Natural killer cell (primary cell): ENCODE data around the gene PPIF. TPM values are rescaled to one million over a fixed set of nuclear protein-coding genes. Genes with fewer than 3 reads are reported as not detected.

Experiments used
- ATAC-seq, 3 donors: fragments of 150-1000 bp in 2 of 3; fragments of 200-7000 bp in 1 of 3; cut with Tn5 transposase; 1 replicate in 1 of 3; 2 replicates in 2 of 3; pipeline ENCODE4 v1.10.0; 2021; ENCODE audit warnings: mild to moderate bottlenecking in 2 of 3, moderate library complexity in 2 of 3
- DNase-seq, 2 donors: peaks; one replicate each; pipeline versions ENCODE4 v3.0.0 to v3.0.0-alpha.2; 2013 to 2021; ENCODE audit warnings: mixed read lengths in 1 of 2
- H3K27ac ChIP-seq: one replicate; pipeline ENCODE4 v1.5.1; 2013; ENCODE audit warnings: mild to moderate bottlenecking, low read length
- H3K27me3 ChIP-seq: one replicate; pipeline ENCODE4 v1.6.1; 2013; ENCODE audit warnings: low read length; ENCODE audit not compliant: control insufficient read depth, insufficient read depth
- H3K36me3 ChIP-seq: one replicate; pipeline ENCODE4 v1.6.1; 2013; ENCODE audit warnings: low read length; ENCODE audit not compliant: control insufficient read depth, insufficient read depth
- H3K4me1 ChIP-seq: one replicate; pipeline ENCODE4 v1.6.1; 2013; ENCODE audit warnings: low read length; ENCODE audit not compliant: control insufficient read depth, insufficient read depth
- H3K4me3 ChIP-seq: one replicate; pipeline ENCODE4 v1.5.1; 2013; ENCODE audit warnings: low read length
- H3K9me3 ChIP-seq: one replicate; pipeline ENCODE4 v1.6.1; 2013; ENCODE audit warnings: low read length; ENCODE audit not compliant: control insufficient read depth, insufficient read depth
- H3K27ac Mint-ChIP-seq, 2 donors: one replicate each; pipeline ENCODE4 v1.8.0; 2022; ENCODE audit warnings: mild to moderate bottlenecking in 2 of 2, mixed read lengths in 2 of 2, moderate library complexity in 1 of 2
- H3K27me3 Mint-ChIP-seq, 2 donors: one replicate each; pipeline ENCODE4 v1.8.0; 2022; ENCODE audit warnings: low read depth in 2 of 2, mixed read lengths in 2 of 2
- H3K36me3 Mint-ChIP-seq: one replicate; pipeline ENCODE4 v1.8.0; 2022; ENCODE audit warnings: mixed read lengths
- H3K4me1 Mint-ChIP-seq, 2 donors: one replicate each; pipeline ENCODE4 v1.8.0; 2022; ENCODE audit warnings: mixed read lengths in 2 of 2
- H3K4me3 Mint-ChIP-seq: one replicate; pipeline ENCODE4 v1.8.0; 2022; ENCODE audit warnings: mild to moderate bottlenecking, moderate library complexity, mixed read lengths
- H3K9me3 Mint-ChIP-seq, 2 donors: one replicate each; pipeline ENCODE4 v1.8.0; 2022; ENCODE audit warnings: mixed read lengths in 2 of 2
- CTCF ChIP-seq: fragments of 200-600 bp; IDR thresholded peaks from one replicate; pipeline ENCODE4 v1.8.0; 2022; ENCODE audit warnings: antibody characterized with exemption
- WGBS: methylation state at CpG from one replicate; pipeline ENCODE4 v1.1.7; 2013; ENCODE audit warnings: missing lambda C conversion rate; ENCODE audit not compliant: insufficient coverage; 5-methylcytosine and 5-hydroxymethylcytosine counted together
- intact Hi-C: fragments of 100-400 bp; cut with micrococcal nuclease; formaldehyde crosslinking; loops from one replicate; pipeline ENCODE4 v1.14.2; 2022
- total RNA-seq, 4 donors: library from RNA; stranded (reverse); fragments of 120-200 nt in 1 of 4; gene quantifications; one replicate each; pipeline versions ENCODE4 v1.2.3 to v1.2.4, GENCODE V29; 2013 to 2022

Gene PPIF
- total RNA-seq, 3 donors from 2014 or later (not counting 1 experiment from before 2014, with no cell fraction given), result 59.5 to 99.1 (median 66.3) TPM

GRCh38 chr10:79372871-79373270, 25.6 kb downstream of the PPIF start:
- WGBS, result 87% methylated on average over 3 of the region's 4 CpGs
- no peak overlapping the region for H3K27ac ChIP-seq
- Mint-ChIP-seq H3K9me3 (peaks cover 0 to 3% of the 10 kb centered on the region in 2 donors), H3K27ac (no peak overlapping the region), H3K27me3 (no peaks in the 10 kb centered on the region), H3K4me1 (peaks cover 0 to 5% of the 10 kb centered on the region in 2 donors), H3K4me3 (no peak overlapping the region), H3K36me3 (no peaks in the 10 kb centered on the region)
- intact Hi-C loops, result loop anchor here (10.0 kb wide), 1 partner anchor 232 kb away; no protein-coding TSS in a partner anchor
- no peak for ATAC-seq
- TF ChIP-seq CTCF, result no peak
- no peak overlapping the region for H3K4me3 ChIP-seq
- no peaks in the 10 kb centered on the region for H3K27me3 ChIP-seq
- DNase-seq, result peak in 1 of 2 donors; percentile 4
- peaks cover 4% of the 10 kb centered on the region for H3K4me1 ChIP-seq
- H3K9me3 ChIP-seq, result no peaks in the 10 kb centered on the region
- H3K36me3 ChIP-seq, result no peaks in the 10 kb centered on the region

- DNase-seq (peak; percentile 73 to 83), ATAC-seq (peak; percentile 79 to 93 (median 85))
- no peak overlapping the region for H3K27ac ChIP-seq
- no peak overlapping the region for H3K4me3 Mint-ChIP-seq
- peaks cover 0 to 5% of the 10 kb centered on the region in 2 donors for H3K4me1 Mint-ChIP-seq
- intact Hi-C loops, result loop anchor here (1.0 to 10.0 kb wide), 3 partner anchors 93 to 230 kb away; no protein-coding TSS in a partner anchor
- H3K9me3 ChIP-seq, result no peaks in the 10 kb centered on the region
- WGBS, result 2% methylated on average over 5 of the region's 7 CpGs
- peak; percentile 93 for TF ChIP-seq CTCF
- no peaks in the 10 kb centered on the region for H3K27me3 ChIP-seq
- H3K9me3 Mint-ChIP-seq, result peaks cover 0 to 3% of the 10 kb centered on the region in 2 donors
- H3K4me3 ChIP-seq, result no peak overlapping the region
- no peaks in the 10 kb centered on the region for H3K36me3 Mint-ChIP-seq
- peaks cover 4% of the 10 kb centered on the region for H3K4me1 ChIP-seq
- H3K27ac Mint-ChIP-seq, result no peak overlapping the region
- H3K27me3 Mint-ChIP-seq, result no peaks in the 10 kb centered on the region
- H3K36me3 ChIP-seq, result no peaks in the 10 kb centered on the region
Observed at GRCh38 chr10:79374312-79375191, 27.3 kb downstream of the PPIF start.

GRCh38 chr10:79375321-79376077, 28.2 kb downstream of the PPIF start:
- Mint-ChIP-seq H3K27ac (no peak overlapping the region), H3K36me3 (no peaks in the 10 kb centered on the region), H3K4me1 (peaks cover 0 to 5% of the 10 kb centered on the region in 2 donors), H3K27me3 (no peaks in the 10 kb centered on the region), H3K4me3 (no peak overlapping the region), H3K9me3 (peaks cover 0 to 3% of the 10 kb centered on the region in 2 donors)
- Histone ChIP-seq H3K4me3 (no peak overlapping the region), H3K27ac (no peak overlapping the region), H3K4me1 (peaks cover 4% of the 10 kb centered on the region), H3K9me3 (no peaks in the 10 kb centered on the region), H3K36me3 (no peaks in the 10 kb centered on the region), H3K27me3 (no peaks in the 10 kb centered on the region)
- intact Hi-C loops, result loop anchor here (10.0 kb wide), 1 partner anchor 229 kb away; no protein-coding TSS in a partner anchor
- ATAC-seq (no peak), DNase-seq (peak in 1 of 2 donors; percentile 6)
- TF ChIP-seq CTCF, result no peak
- whole genome bisulfite sequencing, result 78% methylated on average over 6 of the region's 6 CpGs
